Esophagus muscularis mucosa (tissue), 4 donors: ENCODE results near the gene ZNF124. TPM values are rescaled to one million over a fixed set of nuclear protein-coding genes. Genes with fewer than 3 reads are reported as not detected.

ENCODE experiments used
- DNase-seq: peaks from one replicate; pipeline ENCODE4 v3.0.0-alpha.2; 2017; ENCODE audit errors: extremely low spot score
- H3K27ac ChIP-seq, 4 donors: fragments of 200-600 bp; sonication (generic); replicated peaks in 1 of 4; 1 replicate in 3 of 4; 2 replicates in 1 of 4; pipeline ENCODE4 v1.5.1; 2016 to 2019; ENCODE audit warnings: mild to moderate bottlenecking in 1 of 4
- H3K27me3 ChIP-seq, 4 donors: fragments of 200-600 bp; sonication (generic); one replicate each; pipeline versions ENCODE4 v1.5.1 to v1.6.0; 2016 to 2019
- H3K36me3 ChIP-seq, 4 donors: fragments of 200-600 bp; sonication (generic); one replicate each; pipeline ENCODE4 v1.5.1; 2016 to 2019
- H3K4me1 ChIP-seq, 4 donors: fragments of 200-600 bp; sonication (generic); one replicate each; pipeline ENCODE4 v1.5.1; 2016 to 2019
- H3K4me3 ChIP-seq, 4 donors: fragments of 200-600 bp; sonication (generic); 1 replicate in 2 of 4; 2 replicates in 2 of 4; pipeline ENCODE4 v1.5.1; 2016 to 2019; ENCODE audit warnings: mild to moderate bottlenecking in 4 of 4, moderate library complexity in 1 of 4
- H3K9me3 ChIP-seq, 4 donors: fragments of 200-600 bp; sonication (generic); 1 replicate in 3 of 4; 2 replicates in 1 of 4; pipeline ENCODE4 v1.5.1; 2016 to 2019
- CTCF ChIP-seq, 3 experiments: fragments of 200-600 bp in 2 of 3; fragments of 450-650 bp in 1 of 3; sonication (generic) in 2 of 3; IDR thresholded peaks; one replicate each; pipeline ENCODE4 v1.5.1; 2017 to 2019; ENCODE audit warnings: antibody characterized with exemption in 3 of 3, mild to moderate bottlenecking in 2 of 3, moderate library complexity in 1 of 3
- EP300 ChIP-seq: sonication (generic); formaldehyde crosslinking; IDR thresholded peaks from one replicate; pipeline ENCODE4 v1.6.1; 2017; ENCODE audit warnings: antibody characterized with exemption
- POLR2A ChIP-seq: fragments of 450-650 bp; IDR thresholded peaks from one replicate; pipeline ENCODE4 v1.6.1; 2017; ENCODE audit warnings: antibody characterized with exemption, moderate library complexity, mild to moderate bottlenecking, low read depth
- POLR2AphosphoS5 ChIP-seq, 2 donors: sonication (generic); formaldehyde crosslinking; IDR thresholded peaks; one replicate each; pipeline ENCODE4 v1.6.1; 2017; ENCODE audit warnings: antibody characterized with exemption in 2 of 2
- WGBS: methylation state at CpG from one replicate; pipeline ENCODE4 v1.1.5; 2018; 5-methylcytosine and 5-hydroxymethylcytosine counted together
- intact Hi-C: fragments of 100-400 bp; cut with DNase I; formaldehyde crosslinking; loops from one replicate; pipeline ENCODE4 v1.15.1; 2023
- small RNA-seq, 3 donors: library from RNA; depleted of rRNA; stranded (forward); fragments of <200 nt; gene quantifications; one replicate each; pipeline ENCODE3, GENCODE V24; 2016
- total RNA-seq, 4 donors: library from RNA; depleted of rRNA; stranded (reverse); fragments of >200 nt; gene quantifications; one replicate each; pipeline versions ENCODE4 v1.1.0 to v1.2.1, GENCODE V29; 2016

Gene ZNF124
- total RNA-seq, 4 donors from 2014 or later: 21.6 to 62.7 (median 43.3) TPM

- no peak overlapping the region for H3K4me3 ChIP-seq
- WGBS: 86% methylated on average over 7 of the region's 7 CpGs
- TF ChIP-seq EP300 (no peak), POLR2AphosphoS5 (IDR thresholded peaks at IDR 0.05) (no peak), POLR2A (no peak), CTCF (IDR thresholded peaks at IDR 0.05) (no peak)
- H3K27ac ChIP-seq: no peak overlapping the region
- H3K27me3 ChIP-seq: no peaks in the 10 kb centered on the region
- no peak for DNase-seq
- intact Hi-C loops: loop anchor here (10.0 kb wide), 2 partner anchors 97 to 173 kb away; partner anchors contain the start of gene AHCTF1
- peaks cover 21 to 46% (median 39%) of the 10 kb centered on the region in 4 donors for H3K4me1 ChIP-seq
- H3K36me3 ChIP-seq: no peaks in the 10 kb centered on the region
- no peaks in the 10 kb centered on the region for H3K9me3 ChIP-seq
Measured at GRCh38 chr1:247107694-247108093, 64.1 kb downstream of the ZNF124 start.

DNA sequence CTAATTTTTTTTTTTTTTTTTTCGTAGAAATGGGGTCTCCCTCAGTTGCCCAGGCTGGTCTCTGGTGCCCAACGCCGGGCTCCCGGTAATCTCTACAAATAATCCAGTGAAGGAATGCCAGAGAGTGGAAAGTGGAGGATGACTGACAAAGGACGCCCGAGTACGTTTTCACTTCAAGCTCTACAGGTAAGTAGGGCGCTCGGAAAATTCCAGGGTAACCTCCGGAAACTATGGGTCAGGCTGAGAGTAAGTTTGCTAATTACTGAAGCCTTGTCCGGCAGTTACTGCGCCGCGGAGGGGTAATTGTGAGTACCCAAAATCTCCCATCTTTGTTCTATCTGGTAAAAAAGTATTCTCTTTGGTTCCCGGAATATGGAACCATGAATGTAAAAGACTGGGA, 65.9 kb downstream of the ZNF124 start:
- intact Hi-C loops: loop anchor here (10.0 kb wide), 2 partner anchors 99 to 171 kb away; partner anchors contain the start of gene AHCTF1
- Histone ChIP-seq H3K27me3 (no peaks in the 10 kb centered on the region), H3K36me3 (peaks cover 4 to 14% (median 12%) of the 10 kb centered on the region in 4 donors), H3K4me3 (no peak overlapping the region), H3K9me3 (no peaks in the 10 kb centered on the region), H3K4me1 (peaks cover 18 to 42% (median 38%) of the 10 kb centered on the region in 4 donors), H3K27ac (no peak overlapping the region)
- no peak for DNase-seq
- 90% methylated on average over 15 of the region's 15 CpGs for WGBS
- TF ChIP-seq POLR2A (no peak), EP300 (no peak), POLR2AphosphoS5 (IDR thresholded peaks at IDR 0.05) (no peak), CTCF (IDR thresholded peaks at IDR 0.05) (no peak)

Small RNA genes within 50 kb of the gene (small RNA-seq; reads per million reads assigned to genes)
- 0 reads per million in 3 donors for gene AL390728.3
- gene RNA5SP82: 0 to 0.17 (median 0.08) reads per million in 3 donors

Other genes with a start within 250 kb of the ZNF124 start
- 10 to 100 TPM; 30.7 to 45.3 (median 42.0) TPM for gene AHCTF1, start 240.1 kb downstream of the ZNF124 start, total RNA-seq
- gene ZNF695, start 164.0 kb downstream of the ZNF124 start, total RNA-seq: not detected
- 1 to 10 TPM; 2.1 to 4.0 (median 2.3) TPM for gene ZNF670, start 93.2 kb downstream of the ZNF124 start, total RNA-seq
- 1 to 10 TPM; 4.8 to 6.2 (median 5.9) TPM for gene ZNF669, start 67.7 kb downstream of the ZNF124 start, total RNA-seq
- gene VN1R5, start 84.1 kb upstream of the ZNF124 start, total RNA-seq: not detected
- gene ZNF496, start 159.8 kb upstream of the ZNF124 start, total RNA-seq: 10 to 100 TPM; 23.7 to 34.3 (median 33.3) TPM
- 1 to 10 TPM; 1.3 to 4.5 (median 1.6) TPM for gene NLRP3, start 244.2 kb upstream of the ZNF124 start, total RNA-seq